AG04450 (cell line): ENCODE measurements around the gene IFNA13. TPM values are rescaled to one million over a fixed set of nuclear protein-coding genes. Genes with fewer than 3 reads are reported as not detected.

Source experiments
- CTCF ChIA-PET: fragments of 300-600, 350-600 bp; formaldehyde crosslinking; extraction: SDS; loops from one replicate; lab custom pipeline; 2022; ENCODE audit warnings: antibody characterized with exemption, inconsistent platforms; lab: Charles Lee
- POLR2A ChIA-PET: fragments of 350-600 bp; formaldehyde crosslinking; extraction: SDS; loops from one replicate; lab custom pipeline; 2021; ENCODE audit warnings: antibody characterized with exemption, inconsistent platforms; lab: Yijun Ruan, JAX
- DNase-seq: peaks from one replicate; pipeline ENCODE4 v3.0.0-alpha.2; 2011; ENCODE audit warnings: low read depth, low spot score
- H3K27ac ChIP-seq: one replicate; pipeline ENCODE4 v1.5.1; 2012; ENCODE audit warnings: low read depth, low read length, control low read depth
- H3K27me3 ChIP-seq: one replicate; pipeline ENCODE4 v1.6.0; 2012; ENCODE audit warnings: low read length; ENCODE audit not compliant: control insufficient read depth, insufficient read depth
- H3K4me3 ChIP-seq: 2 replicates; pipeline ENCODE4 v1.5.1; 2011; ENCODE audit warnings: mild to moderate bottlenecking, low read depth, low read length, control low read depth
- H3K9me3 ChIP-seq: 2 replicates; pipeline ENCODE4 v1.5.1; 2012; ENCODE audit warnings: low read length; ENCODE audit not compliant: control insufficient read depth, insufficient read depth
- polyA plus RNA-seq: library from polyadenylated mRNA; depleted of rRNA; stranded (reverse); fragments of >200 nt; gene quantifications from 2 replicates; pipeline ENCODE4 v1.2.3, GENCODE V29; 2011
- TF ChIP-seq, protein P1 (sequence below): IDR thresholded peaks from 2 replicates; pipeline ENCODE4 v1.5.1; 2011; ENCODE audit warnings: low read depth, low read length, control low read depth, inconsistent platforms

Gene IFNA13
- polyA plus RNA-seq, 1 experiment = not detected

DNA sequence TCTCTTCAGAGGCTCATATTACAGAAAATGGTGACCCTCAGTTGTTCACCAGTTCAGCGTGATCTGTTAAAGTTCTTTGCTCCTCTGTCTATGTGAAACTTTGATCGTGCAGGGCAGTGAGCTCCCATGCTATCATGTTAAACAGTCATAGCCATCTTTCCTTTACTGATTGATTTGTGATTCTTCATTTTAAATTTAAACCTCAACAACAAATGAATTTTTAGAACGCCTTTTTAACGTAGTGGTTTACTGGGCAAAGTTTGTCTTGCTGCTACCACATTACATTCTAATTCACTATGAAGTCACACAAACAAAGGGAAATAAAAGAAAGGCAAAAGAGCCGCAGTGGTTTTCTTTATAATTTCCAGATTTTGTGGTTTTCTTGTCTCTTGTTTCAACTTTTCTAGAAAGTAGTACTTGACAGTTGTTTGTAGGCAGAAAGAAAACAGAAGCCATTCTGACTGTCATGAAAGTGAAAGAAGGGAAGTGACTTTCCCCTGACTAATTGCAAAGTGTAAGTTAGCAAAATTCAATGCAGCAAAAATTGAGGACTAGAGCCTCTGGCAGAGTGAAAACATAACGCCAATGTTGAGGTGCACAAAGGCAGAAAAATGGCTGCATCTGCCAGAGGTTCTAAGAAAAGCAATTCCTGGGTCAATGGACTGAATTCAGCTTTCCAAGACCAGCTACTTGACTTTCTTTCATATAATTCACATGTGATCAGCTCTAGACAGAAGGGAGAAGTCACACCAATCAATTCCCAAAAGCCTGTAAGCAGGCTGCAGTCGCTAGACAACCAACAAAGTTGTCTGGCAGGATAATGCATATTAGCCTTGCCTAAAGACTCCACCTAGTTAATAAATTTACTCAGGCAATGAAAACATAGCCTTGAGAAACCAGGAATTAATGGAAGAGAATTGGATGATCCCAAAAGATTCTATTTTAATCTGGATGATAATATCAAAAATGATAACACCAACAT, 10.1 kb downstream of the IFNA13 start:
- no peak for DNase-seq
- TF ChIP-seq, protein P1, sequence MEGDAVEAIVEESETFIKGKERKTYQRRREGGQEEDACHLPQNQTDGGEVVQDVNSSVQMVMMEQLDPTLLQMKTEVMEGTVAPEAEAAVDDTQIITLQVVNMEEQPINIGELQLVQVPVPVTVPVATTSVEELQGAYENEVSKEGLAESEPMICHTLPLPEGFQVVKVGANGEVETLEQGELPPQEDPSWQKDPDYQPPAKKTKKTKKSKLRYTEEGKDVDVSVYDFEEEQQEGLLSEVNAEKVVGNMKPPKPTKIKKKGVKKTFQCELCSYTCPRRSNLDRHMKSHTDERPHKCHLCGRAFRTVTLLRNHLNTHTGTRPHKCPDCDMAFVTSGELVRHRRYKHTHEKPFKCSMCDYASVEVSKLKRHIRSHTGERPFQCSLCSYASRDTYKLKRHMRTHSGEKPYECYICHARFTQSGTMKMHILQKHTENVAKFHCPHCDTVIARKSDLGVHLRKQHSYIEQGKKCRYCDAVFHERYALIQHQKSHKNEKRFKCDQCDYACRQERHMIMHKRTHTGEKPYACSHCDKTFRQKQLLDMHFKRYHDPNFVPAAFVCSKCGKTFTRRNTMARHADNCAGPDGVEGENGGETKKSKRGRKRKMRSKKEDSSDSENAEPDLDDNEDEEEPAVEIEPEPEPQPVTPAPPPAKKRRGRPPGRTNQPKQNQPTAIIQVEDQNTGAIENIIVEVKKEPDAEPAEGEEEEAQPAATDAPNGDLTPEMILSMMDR = no peak
- Histone ChIP-seq H3K27ac (no peak overlapping the region), H3K27me3 (peaks cover 3% of the 10 kb centered on the region), H3K4me3 (no peak overlapping the region), H3K9me3 (no peaks in the 10 kb centered on the region)
- POLR2A ChIA-PET = no interaction called here
- CTCF ChIA-PET = no interaction called here

DNA sequence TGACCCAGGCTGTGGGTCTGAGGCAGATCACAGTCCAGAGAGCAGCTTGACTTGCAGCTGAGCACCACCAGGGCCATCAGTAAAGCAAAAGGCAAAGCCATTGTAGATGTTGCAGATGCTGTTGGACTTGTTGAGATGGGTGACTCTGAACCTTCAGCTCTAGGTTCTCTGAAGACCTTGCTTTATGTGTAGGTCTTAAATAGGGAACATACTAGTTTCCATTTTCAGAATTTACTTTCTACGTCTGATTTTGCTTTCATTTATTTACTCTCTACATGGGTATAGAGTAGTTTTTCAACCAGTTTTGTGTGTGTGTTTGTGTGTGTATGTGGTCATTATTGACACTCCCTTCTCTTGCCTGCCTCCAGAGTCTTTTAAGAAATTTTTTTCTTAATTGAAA, 17.1 kb downstream of the IFNA13 start, which contains the start of gene IFNA6:
Gene IFNA6, minus strand, starts transcription at position 101 of the 400 bp plus-strand sequence. Its CDS starts 0 bp downstream, at position 101.
- Histone ChIP-seq H3K27me3 (no peaks in the 10 kb centered on the region), H3K4me3 (no peak within 1 kb of the TSS), H3K9me3 (no peaks in the 10 kb centered on the region), H3K27ac (no peak within 1 kb of the TSS)
- CTCF ChIA-PET = no interaction called here
- TF ChIP-seq, protein P1 = no peak
- POLR2A ChIA-PET = no interaction called here
- no peak for DNase-seq

DNA sequence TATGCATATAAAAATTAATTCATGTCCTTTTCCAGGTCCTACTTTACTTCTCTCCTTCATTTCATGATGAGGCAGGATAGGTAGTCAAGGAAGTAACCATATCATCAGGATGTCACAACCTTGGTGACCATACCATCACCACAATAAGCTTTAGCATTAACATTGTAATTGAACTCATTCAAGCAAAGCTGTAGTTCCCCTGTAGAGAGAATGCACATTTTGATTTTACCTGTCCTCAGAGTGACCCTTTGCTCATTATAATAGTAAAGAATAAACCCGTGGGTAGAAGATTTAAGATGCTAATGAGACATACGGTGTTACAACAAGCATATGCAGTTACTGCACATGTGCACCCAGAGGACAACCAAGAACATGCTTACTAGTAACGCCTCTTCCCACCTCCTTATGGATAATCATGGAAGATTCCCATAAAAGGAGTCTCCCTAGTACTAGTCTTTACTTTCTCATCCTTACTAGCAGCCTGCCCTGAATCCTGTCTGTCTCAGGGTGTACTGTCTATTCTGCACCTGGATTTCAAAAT, 19.4 kb downstream of the IFNA13 start:
- H3K4me3 ChIP-seq = no peak overlapping the region
- CTCF ChIA-PET = interaction anchor here (1.5 to 2.4 kb wide), 3 partner anchors 19 to 86 kb away, joined by 3 to 7 read pairs (median 4); no protein-coding TSS in a partner anchor
- no peaks in the 10 kb centered on the region for H3K27me3 ChIP-seq
- no peaks in the 10 kb centered on the region for H3K9me3 ChIP-seq
- no peak overlapping the region for H3K27ac ChIP-seq
- POLR2A ChIA-PET = no interaction called here
- TF ChIP-seq, protein P1 = no peak
- DNase-seq = no peak

DNA sequence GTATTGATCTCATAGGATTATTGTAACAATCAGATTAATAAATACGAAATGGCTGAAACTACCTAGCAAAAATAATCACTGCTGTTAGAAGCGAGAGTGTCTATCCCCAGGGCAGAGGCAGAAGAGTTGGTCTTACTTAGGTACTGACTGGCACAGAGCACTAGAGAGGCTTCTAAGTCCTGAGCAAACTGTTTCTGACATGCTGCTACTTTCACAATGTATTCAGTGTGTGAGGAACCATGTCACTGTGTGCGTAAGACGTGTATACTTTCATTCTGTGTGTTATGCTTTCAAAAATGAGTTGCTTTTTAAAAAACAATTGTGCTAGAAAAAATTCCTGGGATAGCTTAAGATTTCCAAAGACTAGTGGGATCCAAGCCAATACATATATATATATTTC, 27.1 kb downstream of the IFNA13 start:
- POLR2A ChIA-PET = no interaction called here
- CTCF ChIA-PET = interaction anchor here (0.9 to 1.9 kb wide), 3 partner anchors 12 to 94 kb away, joined by 3 to 6 read pairs (median 5); no protein-coding TSS in a partner anchor
- Histone ChIP-seq H3K4me3 (no peak overlapping the region), H3K27ac (no peak overlapping the region), H3K9me3 (no peaks in the 10 kb centered on the region), H3K27me3 (no peaks in the 10 kb centered on the region)
- no peak for DNase-seq
- TF ChIP-seq, protein P1 = no peak

DNA sequence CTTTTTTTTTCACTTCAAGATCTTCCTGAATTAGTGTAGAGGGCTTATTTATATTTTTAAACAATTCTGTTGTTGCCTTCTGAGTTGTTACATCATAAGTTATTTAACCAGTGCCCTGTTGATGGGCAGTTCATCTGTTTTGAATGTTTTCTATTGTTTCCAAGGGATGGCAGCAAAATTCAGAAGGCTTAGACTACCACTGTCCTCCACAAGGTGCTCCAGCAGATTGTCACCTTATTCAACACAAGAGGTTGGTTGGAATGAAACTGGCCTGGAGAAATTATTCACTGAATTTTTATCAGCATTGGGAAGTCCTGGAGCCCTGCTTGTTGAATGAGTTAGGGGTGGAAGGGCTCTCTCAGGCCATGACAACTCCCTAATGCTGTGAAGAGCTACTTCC, 31.4 kb downstream of the IFNA13 start:
- no peaks in the 10 kb centered on the region; the same call in 1 of the 2 replicates for H3K9me3 ChIP-seq
- H3K27me3 ChIP-seq = no peaks in the 10 kb centered on the region
- ChIA-PET POLR2A (no interaction called here), CTCF (interaction anchor here (0.9 to 1.4 kb wide), 3 partner anchors 10 to 98 kb away, joined by 4 to 8 read pairs (median 4); no protein-coding TSS in a partner anchor)
- TF ChIP-seq, protein P1 = no peak
- DNase-seq = no peak
- no peak overlapping the region for H3K4me3 ChIP-seq
- no peak overlapping the region for H3K27ac ChIP-seq
